K562 (cell line): ENCODE results near the gene RUNX1. TPM values are rescaled to one million over a fixed set of nuclear protein-coding genes. Genes with fewer than 3 reads are reported as not detected.
A peak's percentile ranks its signal among the peaks of the same experiment; 100 is the strongest.

Source experiments
- CREBBP ChIP-seq: IDR thresholded peaks from one replicate; pipeline ENCODE4 v1.6.1; 2012; ENCODE audit warnings: low read depth, mild to moderate bottlenecking, control low read depth, inconsistent platforms, low read length
- CUX1 ChIP-seq: fragments of 200-800 bp; sonication (Bioruptor generic); IDR thresholded peaks from 2 replicates; pipeline ENCODE4 v1.6.1; 2016; ENCODE audit warnings: missing genetic modification characterization, missing compliant biosample characterization
- FOXK2 ChIP-seq, 2 experiments: fragments of 450-650 bp; IDR thresholded peaks in 1 of 2; conservative IDR thresholded peaks in 1 of 2; 2 replicates each; pipeline ENCODE4 v1.6.1; 2016; ENCODE audit warnings: low read depth in 2 of 2, mild to moderate bottlenecking in 1 of 2
- MAFG ChIP-seq: fragments of 450-650 bp; conservative IDR thresholded peaks from 2 replicates; pipeline ENCODE4 v1.6.1; 2016; ENCODE audit warnings: missing genetic modification characterization, missing compliant biosample characterization
- MBD2 ChIP-seq: sonication (generic); IDR thresholded peaks from 2 replicates; pipeline ENCODE4 v1.6.1; 2016; ENCODE audit warnings: low read depth, borderline replicate concordance
- NKRF ChIP-seq: fragments of 450-650 bp; IDR thresholded peaks from 2 replicates; pipeline ENCODE4 v1.6.1; 2016; ENCODE audit warnings: borderline replicate concordance
- NR3C1 ChIP-seq: sonication (generic); formaldehyde crosslinking; IDR thresholded peaks from 2 replicates; pipeline ENCODE4 v1.8.1; 2022; ENCODE audit warnings: missing genetic modification reagents
- NRF1 ChIP-seq, 2 experiments: fragments of 450-650 bp; IDR thresholded peaks in 1 of 2; conservative IDR thresholded peaks in 1 of 2; 2 replicates each; pipeline ENCODE4 v1.6.1; 2014; ENCODE audit warnings: mild to moderate bottlenecking in 2 of 2
- PHB2 ChIP-seq: fragments of 450-650 bp; IDR thresholded peaks from 2 replicates; pipeline ENCODE4 v1.6.1; 2017; ENCODE audit warnings: low read depth
- TRIM25 ChIP-seq: fragments of 450-650 bp; IDR thresholded peaks from 2 replicates; pipeline ENCODE4 v1.7.0; 2016; ENCODE audit warnings: borderline replicate concordance
- YY1 ChIP-seq, 3 experiments: IDR thresholded peaks; 2 replicates each; pipeline ENCODE4 v1.6.1; 2011; ENCODE audit warnings: low read length in 2 of 3, mild to moderate bottlenecking in 2 of 3, moderate library complexity in 2 of 3, borderline replicate concordance in 1 of 3, control low read depth in 1 of 3, low read depth in 1 of 3; ENCODE audit not compliant: insufficient read depth in 3 of 3, insufficient replicate concordance in 2 of 3, control insufficient read depth in 1 of 3, insufficient read length in 1 of 3; ENCODE audit errors: extremely low read depth in 1 of 3
- ZBED1 ChIP-seq: IDR thresholded peaks from 2 replicates; pipeline ENCODE4 v1.6.1; 2014
- ZNF165 ChIP-seq: fragments of 250-450 bp; sonication (Bioruptor Pico); IDR thresholded peaks from 2 replicates; pipeline ENCODE4 v1.4.0; 2020; ENCODE audit warnings: borderline replicate concordance
- ZNF511 ChIP-seq: sonication (generic); formaldehyde crosslinking; IDR thresholded peaks from 2 replicates; pipeline ENCODE4 v1.8.0; 2022; ENCODE audit warnings: mild to moderate bottlenecking, missing genetic modification reagents
- polyA plus RNA-seq, 8 experiments: library from polyadenylated mRNA; depleted of rRNA in 4 of 8; stranded (reverse) in 5 of 8; unstranded in 3 of 8; fragments of >200 nt; fragmentation: Nextera tagmentation in 2 of 8; fragmentation: Illumina TruSeq in 1 of 8; extraction: Ambion mirVana in 2 of 8; extraction: Trizol in 1 of 8; gene quantifications; 2 replicates each; pipeline versions ENCODE4 v1.2.1 to v1.2.3, GENCODE V29; 2011 to 2014; ENCODE audit warnings: inconsistent platforms in 1 of 8, missing spikeins in 1 of 8
- total RNA-seq, 7 experiments: library from RNA; depleted of rRNA in 6 of 7; stranded (reverse); fragments of >200 nt in 6 of 7; fragmentation: Illumina TruSeq in 2 of 7; extraction: Trizol in 2 of 7; gene quantifications; 2 replicates each; pipeline versions ENCODE4 v1.2.1 to v1.2.3, GENCODE V29; 2011 to 2021; ENCODE audit warnings: low replicate concordance in 1 of 7
- TF ChIP-seq, protein P1 (sequence below), 2 experiments: fragments of 450-650 bp; IDR thresholded peaks; 2 replicates each; pipeline ENCODE4 v1.6.1; 2016

Gene RUNX1
- total and polyA plus RNA-seq, 9 of the 15 experiments (the other 6 are each of a cell fraction or from before 2014, with no cell fraction given): 2.2 to 68.6 (median 17.8) TPM

DNA sequence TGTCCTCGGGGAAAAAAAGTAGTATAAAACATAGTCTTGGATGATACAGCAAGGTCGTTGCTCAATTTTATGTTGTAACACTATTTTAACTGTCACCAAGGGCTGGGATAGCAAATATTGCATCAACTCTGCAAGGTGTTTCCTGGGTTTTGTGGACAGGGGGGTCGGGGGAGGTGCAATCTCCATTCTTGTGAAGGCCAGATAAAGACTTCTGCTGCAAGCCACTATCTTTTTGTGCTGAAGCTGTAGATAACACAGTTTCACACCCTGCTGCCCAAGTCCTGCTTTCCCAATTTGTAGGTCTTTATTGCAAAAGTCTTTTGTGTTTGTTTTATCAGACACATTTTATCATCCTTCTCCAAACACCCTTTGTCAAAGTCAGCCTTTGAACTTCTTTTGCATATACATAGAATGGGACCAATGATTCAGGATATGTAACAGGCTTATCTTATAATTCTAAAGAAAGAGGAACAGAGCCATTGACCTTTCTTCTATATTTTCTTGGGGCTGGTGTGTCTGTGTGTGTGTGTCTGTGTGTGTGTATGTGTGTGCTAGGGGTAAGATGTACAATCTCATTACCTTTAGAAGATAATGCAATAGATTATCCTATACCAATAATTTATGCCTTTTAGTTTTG, 140.6 kb downstream of the RUNX1 start (continued):
- TF ChIP-seq, protein P1, sequence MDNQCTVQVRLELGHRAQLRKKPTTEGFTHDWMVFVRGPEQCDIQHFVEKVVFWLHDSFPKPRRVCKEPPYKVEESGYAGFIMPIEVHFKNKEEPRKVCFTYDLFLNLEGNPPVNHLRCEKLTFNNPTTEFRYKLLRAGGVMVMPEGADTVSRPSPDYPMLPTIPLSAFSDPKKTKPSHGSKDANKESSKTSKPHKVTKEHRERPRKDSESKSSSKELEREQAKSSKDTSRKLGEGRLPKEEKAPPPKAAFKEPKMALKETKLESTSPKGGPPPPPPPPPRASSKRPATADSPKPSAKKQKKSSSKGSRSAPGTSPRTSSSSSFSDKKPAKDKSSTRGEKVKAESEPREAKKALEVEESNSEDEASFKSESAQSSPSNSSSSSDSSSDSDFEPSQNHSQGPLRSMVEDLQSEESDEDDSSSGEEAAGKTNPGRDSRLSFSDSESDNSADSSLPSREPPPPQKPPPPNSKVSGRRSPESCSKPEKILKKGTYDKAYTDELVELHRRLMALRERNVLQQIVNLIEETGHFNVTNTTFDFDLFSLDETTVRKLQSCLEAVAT (IDR thresholded peaks at IDR 0.05): peak in 1 of 2 experiments; percentile 57; a peak in 2 of 4 replicates
- TF ChIP-seq MBD2: peak; percentile 94
- TF ChIP-seq FOXK2 (conservative IDR thresholded peaks at IDR 0.05 in 1 of 2, IDR thresholded peaks at IDR 0.05 in 1 of 2; ENCODE audit: low read depth in 2 of 2): peak; percentile 56 to 70
- TF ChIP-seq MAFG: peak; percentile 83
- TF ChIP-seq YY1 (IDR thresholded peaks at IDR 0.05; ENCODE audit: borderline replicate concordance in 1 of 3, control insufficient read depth in 1 of 3, extremely low read depth in 1 of 3, insufficient read depth in 3 of 3, insufficient read length in 1 of 3, insufficient replicate concordance in 2 of 3, low read depth in 1 of 3, low read length in 2 of 3): no peak
- TF ChIP-seq ZNF511 (CRISPR knock-in tag): no peak
- peak; percentile 97 for TF ChIP-seq ZBED1
- no peak for TF ChIP-seq NR3C1 (CRISPR knock-in tag)
- TF ChIP-seq PHB2: peak; percentile 97
- no peak for TF ChIP-seq CREBBP
- peak; percentile 33; the same call in 1 of the 2 replicates for TF ChIP-seq NKRF
- TF ChIP-seq NRF1 (conservative IDR thresholded peaks at IDR 0.05 in 1 of 2, IDR thresholded peaks at IDR 0.05 in 1 of 2): 0 out of 4 replicates have a peak, but pooled peaks of 1 of the 2 experiments have one; percentile 18
- no peak for TF ChIP-seq ZNF165 (CRISPR knock-in tag)
- peak; percentile 86 for TF ChIP-seq CUX1 (CRISPR knock-in tag)
- no peak for TF ChIP-seq TRIM25
